Globus pallidus (tissue), 1 donor: Measurements from ENCODE around the gene APEX2.
A peak's percentile ranks its signal among the peaks of the same experiment; 100 is the strongest.
"Not testable (repeated sequence)": the region's sequence is repeated elsewhere in the genome, so short reads cannot be mapped to it uniquely, and the experiment has no call there.

ENCODE experiments used
- DNase-seq: peaks from one replicate; pipeline ENCODE4 v3.0.0-alpha.2; 2015; ENCODE audit warnings: low spot score

Gene APEX2

DNA sequence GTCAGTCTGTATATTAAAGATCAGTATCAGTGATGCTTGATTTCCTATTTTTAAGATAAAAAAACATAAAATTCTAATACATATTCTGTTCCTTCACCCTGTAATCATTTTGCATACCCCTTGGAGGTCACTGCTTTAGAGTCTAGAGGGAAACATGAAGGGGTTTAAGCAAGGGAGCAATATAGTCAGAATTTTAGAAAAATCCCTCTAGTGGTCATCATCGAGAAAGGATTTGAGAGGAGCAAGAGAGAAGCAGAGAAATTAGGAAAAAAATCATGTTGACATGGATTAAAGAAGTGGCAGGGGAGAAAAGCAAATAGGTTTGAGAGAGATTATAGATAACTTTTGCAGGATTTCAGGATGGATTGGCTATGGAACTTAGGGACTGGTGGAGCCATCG, 11.1 kb downstream of the APEX2 start:
- no peak for DNase-seq

DNA sequence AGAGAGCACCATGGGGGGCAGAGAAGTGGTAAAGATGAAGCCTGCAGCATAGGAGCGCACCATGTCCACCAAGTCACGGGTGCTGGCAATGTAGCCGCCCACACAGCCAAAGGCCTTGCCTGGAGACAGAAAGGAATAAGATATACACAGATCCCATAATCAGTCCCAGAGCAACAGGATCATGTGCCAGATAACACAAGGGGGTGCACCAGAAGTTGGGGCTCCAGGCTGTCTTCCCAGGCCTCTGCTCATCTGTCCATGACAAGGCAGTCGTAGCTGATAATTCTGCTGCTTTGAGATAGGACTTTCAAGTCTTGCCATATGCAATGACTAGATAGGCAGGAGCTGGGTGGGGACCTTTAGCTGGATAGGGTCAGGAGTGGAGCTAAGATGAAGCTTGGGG, 14.7 kb downstream of the APEX2 start:
- DNase-seq: no peak

DNA sequence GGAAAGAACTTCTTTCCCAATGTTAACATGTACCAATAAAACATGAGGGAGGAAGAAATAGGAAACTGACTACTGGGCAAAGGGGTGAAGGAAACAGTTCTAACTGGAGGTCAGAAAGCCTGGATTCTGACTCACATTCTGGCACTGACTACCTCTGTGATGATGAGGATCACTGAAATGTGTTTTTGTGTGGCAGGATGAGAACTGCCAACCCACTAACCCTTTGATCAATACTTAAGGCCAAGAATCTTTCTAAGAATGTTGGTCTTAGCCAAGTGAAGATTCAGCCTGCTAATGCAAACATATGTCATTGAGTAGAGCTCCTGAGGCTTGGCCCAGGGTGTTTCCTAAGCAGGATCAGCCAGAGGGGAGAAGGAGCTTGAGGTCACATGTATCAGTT, 26.0 kb downstream of the APEX2 start:
- DNase-seq: no peak

DNA sequence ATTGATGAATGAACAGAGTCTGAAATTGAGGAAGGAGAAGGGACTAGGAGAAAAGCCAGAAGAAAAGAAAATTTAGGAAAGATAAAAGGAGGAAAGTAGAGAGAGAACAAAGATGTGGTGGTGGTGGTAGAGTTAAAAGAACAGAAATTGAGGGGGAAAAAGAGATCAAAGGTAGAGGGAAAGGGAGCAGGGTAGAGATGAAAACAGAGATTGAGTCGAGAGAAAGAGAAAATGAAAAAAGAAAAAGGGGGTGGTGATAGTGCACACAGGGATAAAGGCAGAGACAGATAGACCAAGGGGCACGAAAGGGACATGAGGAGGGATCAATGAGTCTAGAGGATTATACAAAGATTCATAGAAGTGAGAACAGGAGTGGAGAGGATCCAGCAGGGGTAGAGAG, 26.7 kb downstream of the APEX2 start:
- DNase-seq: no peak

DNA sequence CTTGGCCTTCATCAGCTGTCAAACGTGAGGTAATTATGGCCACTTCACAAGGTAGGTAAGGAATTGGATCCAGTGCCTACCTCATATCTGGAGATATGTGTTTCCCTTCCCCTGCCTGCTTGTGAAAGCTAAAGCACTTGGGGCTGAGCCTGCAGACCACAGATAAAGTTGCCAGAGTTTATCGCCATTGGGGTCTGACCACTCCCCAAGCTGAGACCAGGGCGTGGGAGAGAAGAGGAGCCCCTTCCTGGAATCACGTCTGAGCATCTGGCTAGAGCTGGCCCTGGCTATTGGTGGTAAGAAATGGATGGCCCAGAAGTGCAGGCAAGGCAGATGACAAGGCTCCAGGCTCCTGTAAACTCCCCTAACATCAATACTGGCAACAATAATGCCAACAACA, 27.9 kb downstream of the APEX2 start:
- no peak for DNase-seq

DNA sequence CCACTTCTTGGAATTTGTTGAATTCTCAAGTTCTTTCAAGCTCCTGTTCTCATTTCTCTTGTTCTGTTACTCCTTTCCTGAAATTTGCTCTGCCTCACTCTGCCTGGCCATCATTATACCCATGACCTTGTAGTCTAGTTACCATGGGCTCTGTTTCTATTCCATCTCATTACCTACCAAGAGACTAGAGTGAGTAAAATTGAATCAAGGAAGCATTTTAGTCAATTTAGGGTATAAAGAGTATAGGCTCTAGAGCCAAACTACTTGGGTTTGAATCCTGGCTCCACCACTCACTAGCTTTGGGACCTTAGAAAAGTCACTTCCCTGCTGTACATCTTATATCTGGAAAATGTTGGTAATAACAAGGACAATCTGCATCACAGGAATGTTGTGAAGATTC, 28.4 kb downstream of the APEX2 start:
- no peak for DNase-seq

DNA sequence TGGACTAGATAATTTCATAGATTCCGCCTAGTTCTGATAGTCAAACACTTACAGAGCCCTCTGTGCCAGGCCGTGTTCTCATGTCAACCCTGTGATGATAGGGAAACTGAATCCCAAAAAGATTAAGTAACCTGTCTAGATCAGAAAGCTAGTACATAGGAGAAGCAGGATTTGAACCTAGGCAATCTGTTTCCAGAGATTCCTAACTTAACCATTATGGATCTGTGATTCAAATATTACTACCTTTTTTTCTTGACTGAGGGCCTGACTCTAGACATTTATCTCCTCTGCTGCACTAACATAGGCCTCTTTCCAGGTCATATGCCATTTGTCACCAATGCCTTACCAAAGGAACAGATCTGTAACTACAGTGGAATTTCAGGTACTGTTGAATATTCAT, 29.1 kb downstream of the APEX2 start:
- no peak for DNase-seq

DNA sequence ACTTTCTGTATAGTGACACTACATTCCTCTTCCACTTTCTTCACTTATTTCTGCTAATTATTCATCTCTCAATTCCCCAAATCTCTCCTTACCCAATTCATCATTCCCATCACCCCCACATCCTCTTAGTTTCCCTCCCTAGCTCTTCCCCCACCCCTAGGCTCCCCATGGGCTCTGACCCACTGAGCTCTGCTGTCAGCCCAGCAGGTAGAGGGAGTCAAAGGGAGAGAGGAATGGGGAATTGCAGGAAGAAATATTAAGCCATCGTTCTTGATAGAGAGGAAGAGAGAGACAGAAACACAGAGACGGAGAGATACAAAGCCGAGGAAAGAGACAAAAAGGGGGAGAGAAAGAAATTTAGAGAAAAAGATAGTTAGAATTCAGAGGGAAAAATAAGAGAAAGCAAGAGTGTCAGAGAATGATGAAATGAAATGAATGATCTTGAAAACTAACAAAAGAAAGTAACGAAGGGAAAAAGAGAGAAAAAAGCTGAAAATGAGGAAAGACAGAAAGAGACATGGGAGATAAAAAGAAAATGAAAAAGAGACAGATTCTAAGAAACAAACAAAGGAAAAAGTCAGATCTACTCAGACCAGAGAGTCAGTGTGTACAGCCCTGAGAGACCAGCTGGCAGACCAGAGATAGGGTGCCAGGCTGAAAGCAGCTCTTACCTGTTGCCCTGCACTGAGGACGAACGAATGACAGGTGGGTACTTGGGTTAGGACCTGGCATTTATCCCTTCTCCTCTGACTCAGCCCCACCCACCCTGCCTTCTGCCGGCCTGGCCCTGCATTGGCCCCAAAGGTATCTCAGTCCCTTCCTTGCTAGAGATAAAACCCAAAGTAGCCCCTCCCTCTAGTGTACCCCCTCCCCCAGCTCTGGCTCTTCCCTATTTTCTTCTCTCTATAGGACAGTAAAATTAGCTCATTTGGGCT, 30.4 kb downstream of the APEX2 start, which contains the start of gene ALAS2:
Gene ALAS2, minus strand, starts transcription at position 707 of the 935 bp plus-strand sequence. CDS start 4,977 bp downstream, outside the sequence.
- no peak for DNase-seq

DNA sequence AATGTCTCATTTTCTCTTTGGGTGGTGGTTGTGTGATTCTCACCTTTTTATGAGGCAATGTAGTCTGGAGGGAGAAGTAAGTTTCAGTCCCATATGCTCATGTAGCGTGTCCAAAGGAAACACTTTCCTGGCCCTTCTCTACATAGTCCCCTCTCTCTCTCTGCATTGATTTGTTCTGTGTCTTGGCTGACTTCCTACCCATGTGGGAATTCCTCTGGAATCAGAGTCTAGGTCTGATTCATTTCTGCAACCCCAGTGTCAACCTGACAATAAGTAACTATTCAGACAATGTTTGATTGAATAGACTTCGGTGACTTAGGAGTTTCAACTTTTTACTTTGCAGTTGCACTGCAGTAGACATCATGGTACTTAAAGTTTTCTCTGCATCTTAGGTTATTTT, 33.3 kb downstream of the APEX2 start:
- DNase-seq: no peak

DNA sequence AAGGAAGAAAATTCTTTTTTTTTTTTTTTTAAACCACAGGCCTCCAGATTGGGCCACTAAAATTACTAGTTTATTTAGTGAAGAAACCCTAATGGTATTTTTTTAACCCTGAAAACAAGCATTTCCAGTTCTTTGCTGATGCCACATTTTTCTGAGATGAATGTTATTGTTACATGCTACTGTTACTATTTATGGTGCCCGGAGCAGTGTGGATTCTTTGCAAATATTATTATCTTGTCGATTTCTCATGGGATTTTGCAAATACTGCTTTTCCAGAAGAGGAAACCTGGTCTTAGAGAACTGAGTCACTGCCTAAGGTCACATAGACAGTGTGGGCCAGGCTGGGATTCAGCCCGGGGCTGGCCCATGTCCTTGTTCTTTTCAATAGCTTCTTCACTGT, 39.3 kb downstream of the APEX2 start:
- no peak for DNase-seq

DNA sequence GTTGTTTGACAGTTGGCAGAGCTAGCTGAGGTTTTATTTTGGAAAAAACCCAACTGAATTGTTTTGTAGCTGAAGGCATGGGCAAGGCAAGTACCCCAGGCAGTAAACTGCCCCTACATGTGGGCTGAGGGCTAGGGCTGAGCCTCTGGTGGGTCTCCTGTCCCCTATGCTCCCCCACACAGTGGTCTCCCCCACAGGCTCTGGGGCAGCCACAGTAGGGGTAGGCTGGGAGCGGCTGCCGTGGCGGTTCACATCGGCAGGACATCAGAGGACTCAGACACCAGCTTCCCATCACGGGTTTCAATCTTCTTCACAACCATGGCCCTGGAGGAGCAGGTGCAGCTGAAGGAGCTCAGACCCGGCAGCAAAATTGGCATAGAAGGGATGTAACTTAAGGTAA, 41.4 kb downstream of the APEX2 start:
- no peak for DNase-seq

DNA sequence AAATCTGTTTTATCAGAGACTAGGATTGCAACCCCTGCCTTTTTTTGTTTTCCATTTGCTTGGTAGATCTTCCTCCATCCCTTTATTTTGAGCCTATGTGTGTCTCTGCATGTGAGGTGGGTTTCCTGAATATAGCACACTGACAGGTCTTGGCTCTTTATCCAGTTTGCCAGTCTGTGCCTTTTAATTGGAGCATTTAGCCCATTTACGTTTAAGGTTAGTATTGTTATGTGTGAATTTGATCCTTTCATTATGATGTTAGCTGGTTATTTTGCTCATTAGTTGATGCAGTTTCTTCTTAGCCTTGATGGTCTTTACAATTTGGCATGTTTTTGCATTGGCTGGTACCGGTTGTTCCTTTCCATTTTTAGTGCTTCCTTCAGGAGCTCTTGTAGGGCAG, 50.4 kb downstream of the APEX2 start:
- DNase-seq: not testable (repeated sequence)

DNA sequence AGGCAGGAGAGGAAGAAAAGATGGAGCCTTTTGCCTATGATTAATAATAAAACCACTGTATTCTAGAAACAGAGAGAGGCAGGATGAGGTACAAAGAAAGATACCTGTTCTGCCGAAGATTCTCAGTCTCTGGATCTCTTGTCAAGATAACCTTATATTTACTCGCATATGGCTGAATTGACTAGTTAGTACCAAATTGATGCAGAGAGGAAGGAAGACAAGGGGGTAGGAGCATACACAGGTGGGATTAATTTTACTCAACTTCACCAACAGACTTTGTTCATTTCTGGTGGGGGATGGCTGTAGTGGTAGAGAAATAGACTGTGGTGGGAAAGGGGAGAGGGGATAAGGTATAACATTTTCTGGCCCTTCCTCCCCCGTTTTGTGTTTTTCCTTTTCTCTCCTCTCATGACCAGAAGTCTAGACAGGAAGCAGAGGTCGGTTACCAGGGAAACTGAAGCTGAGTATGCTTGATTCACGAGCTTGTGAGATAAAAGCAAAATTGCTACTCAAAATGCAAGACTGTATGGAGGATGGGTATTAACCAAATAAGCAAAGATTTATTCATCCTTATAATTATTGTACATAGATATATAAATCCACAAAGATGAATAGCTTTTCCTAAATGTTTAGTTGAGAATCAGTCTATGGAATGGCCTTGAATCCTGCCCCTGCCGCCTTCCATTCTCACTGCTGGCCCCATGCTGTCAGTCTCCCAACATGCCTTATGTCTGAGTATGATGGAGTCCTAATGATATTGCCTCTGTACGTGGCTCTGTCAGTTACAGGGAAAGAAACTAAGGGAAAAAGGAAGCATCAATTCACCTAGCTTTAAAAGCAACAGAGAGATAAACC, 56.9 kb downstream of the APEX2 start:
- peak; percentile 11 for DNase-seq

DNA sequence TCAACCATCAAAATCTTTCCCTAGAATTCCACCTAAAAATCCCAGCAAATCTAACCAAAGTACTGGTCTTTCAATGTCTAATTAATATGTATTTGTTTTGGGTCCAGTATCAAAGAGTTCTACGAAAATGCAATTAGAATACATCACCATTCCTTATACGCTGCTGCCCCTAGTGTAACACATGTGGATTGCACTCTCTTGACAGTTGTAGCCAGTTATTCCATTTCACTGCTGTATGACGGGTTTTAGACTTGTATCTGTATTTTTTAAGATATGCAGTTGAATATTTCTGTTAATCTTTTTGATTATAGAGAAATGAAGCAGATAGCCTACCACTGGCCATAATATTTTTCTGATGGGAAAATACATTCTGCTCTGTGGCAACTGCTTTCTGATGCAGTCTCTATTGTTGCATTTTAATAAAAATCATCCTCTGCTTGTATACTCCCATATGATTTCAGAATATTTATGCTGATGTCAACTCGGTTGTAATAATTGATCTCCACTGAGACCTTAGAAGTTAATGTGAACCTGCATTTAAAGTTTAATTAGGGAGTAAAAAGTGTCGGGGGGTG, 57.6 kb downstream of the APEX2 start:
- DNase-seq: peak; percentile 40
